Measurements from ENCODE around the gene MLF2. TPM values are rescaled to one million over a fixed set of nuclear protein-coding genes. Genes with fewer than 3 reads are reported as not detected.

The MLF2 gene
- total and polyA plus RNA-seq, 10 of the 15 experiments (the other 5 are each of a cell fraction or from before 2014, with no cell fraction given) = 13.5 to 222 (median 130) TPM

DNA sequence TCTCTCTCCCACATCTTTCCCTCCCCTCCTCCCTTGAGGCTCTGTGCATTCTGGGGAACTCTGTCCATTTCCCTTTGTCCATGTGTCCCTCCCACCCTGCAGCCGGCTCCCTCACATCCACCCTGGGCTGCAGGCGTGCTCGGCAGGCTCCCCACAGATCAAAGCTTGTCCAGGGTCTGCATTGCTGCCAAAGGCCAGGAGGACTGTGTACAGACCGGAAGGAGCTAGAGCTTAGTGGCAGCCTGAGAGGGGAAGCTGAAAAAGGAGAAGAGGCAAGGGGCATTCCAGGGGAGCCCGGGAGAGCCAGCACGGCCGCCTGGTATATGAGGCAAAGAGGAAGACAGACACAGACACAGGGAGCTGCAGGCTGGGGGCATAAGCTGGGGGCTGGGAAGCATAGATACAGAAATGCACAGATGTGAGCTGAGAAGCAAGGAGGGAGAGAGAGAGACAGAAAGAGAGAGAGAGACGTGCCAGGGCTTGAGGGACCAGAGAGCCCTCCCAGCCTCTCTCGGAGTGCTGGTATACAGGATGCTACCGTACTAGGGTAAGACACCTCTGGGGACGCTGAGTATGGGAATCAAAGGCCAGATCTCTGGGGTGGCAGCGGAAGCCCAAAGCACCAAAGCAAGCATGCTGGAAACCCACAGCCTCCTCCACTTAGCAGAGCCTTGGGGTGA, 39.7 kb upstream of the MLF2 start (continued):
- TF ChIP-seq RAD51 (IDR thresholded peaks at IDR 0.05) (no peak), CREM (IDR thresholded peaks at IDR 0.05; ENCODE audit: low read depth) (no peak), NBN (IDR thresholded peaks at IDR 0.05) (0 out of 2 replicates have a peak, but pooled peaks have one; percentile 26), ZSCAN29 (IDR thresholded peaks at IDR 0.05) (no peak), LARP7 (IDR thresholded peaks at IDR 0.05) (no peak), SPI1 (IDR thresholded peaks at IDR 0.05; ENCODE audit: borderline replicate concordance, insufficient read depth, low read depth, low read length) (peak; percentile 72; the same call in 1 of the 2 replicates), EGR1 (IDR thresholded peaks at IDR 0.05; ENCODE audit: borderline replicate concordance in 1 of 2, low read depth in 2 of 2, low read length in 2 of 2) (no peak), MXI1 (IDR thresholded peaks at IDR 0.05; ENCODE audit: low read depth, low read length) (no peak), HDGF (IDR thresholded peaks at IDR 0.05) (peak; percentile 54; the same call in 1 of the 2 replicates), KAT2A (conservative IDR thresholded peaks at IDR 0.05; ENCODE audit: control insufficient read depth, low read depth, low read length) (no peak)
- TF ChIP-seq, protein P1, sequence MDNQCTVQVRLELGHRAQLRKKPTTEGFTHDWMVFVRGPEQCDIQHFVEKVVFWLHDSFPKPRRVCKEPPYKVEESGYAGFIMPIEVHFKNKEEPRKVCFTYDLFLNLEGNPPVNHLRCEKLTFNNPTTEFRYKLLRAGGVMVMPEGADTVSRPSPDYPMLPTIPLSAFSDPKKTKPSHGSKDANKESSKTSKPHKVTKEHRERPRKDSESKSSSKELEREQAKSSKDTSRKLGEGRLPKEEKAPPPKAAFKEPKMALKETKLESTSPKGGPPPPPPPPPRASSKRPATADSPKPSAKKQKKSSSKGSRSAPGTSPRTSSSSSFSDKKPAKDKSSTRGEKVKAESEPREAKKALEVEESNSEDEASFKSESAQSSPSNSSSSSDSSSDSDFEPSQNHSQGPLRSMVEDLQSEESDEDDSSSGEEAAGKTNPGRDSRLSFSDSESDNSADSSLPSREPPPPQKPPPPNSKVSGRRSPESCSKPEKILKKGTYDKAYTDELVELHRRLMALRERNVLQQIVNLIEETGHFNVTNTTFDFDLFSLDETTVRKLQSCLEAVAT (IDR thresholded peaks at IDR 0.05) = no peak
- TF ChIP-seq, protein P2, sequence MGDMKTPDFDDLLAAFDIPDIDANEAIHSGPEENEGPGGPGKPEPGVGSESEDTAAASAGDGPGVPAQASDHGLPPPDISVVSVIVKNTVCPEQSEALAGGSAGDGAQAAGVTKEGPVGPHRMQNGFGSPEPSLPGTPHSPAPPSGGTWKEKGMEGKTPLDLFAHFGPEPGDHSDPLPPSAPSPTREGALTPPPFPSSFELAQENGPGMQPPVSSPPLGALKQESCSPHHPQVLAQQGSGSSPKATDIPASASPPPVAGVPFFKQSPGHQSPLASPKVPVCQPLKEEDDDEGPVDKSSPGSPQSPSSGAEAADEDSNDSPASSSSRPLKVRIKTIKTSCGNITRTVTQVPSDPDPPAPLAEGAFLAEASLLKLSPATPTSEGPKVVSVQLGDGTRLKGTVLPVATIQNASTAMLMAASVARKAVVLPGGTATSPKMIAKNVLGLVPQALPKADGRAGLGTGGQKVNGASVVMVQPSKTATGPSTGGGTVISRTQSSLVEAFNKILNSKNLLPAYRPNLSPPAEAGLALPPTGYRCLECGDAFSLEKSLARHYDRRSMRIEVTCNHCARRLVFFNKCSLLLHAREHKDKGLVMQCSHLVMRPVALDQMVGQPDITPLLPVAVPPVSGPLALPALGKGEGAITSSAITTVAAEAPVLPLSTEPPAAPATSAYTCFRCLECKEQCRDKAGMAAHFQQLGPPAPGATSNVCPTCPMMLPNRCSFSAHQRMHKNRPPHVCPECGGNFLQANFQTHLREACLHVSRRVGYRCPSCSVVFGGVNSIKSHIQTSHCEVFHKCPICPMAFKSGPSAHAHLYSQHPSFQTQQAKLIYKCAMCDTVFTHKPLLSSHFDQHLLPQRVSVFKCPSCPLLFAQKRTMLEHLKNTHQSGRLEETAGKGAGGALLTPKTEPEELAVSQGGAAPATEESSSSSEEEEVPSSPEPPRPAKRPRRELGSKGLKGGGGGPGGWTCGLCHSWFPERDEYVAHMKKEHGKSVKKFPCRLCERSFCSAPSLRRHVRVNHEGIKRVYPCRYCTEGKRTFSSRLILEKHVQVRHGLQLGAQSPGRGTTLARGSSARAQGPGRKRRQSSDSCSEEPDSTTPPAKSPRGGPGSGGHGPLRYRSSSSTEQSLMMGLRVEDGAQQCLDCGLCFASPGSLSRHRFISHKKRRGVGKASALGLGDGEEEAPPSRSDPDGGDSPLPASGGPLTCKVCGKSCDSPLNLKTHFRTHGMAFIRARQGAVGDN (IDR thresholded peaks at IDR 0.05) = peak; percentile 51; the same call in 1 of the 2 replicates
- TF ChIP-seq, protein P3, sequence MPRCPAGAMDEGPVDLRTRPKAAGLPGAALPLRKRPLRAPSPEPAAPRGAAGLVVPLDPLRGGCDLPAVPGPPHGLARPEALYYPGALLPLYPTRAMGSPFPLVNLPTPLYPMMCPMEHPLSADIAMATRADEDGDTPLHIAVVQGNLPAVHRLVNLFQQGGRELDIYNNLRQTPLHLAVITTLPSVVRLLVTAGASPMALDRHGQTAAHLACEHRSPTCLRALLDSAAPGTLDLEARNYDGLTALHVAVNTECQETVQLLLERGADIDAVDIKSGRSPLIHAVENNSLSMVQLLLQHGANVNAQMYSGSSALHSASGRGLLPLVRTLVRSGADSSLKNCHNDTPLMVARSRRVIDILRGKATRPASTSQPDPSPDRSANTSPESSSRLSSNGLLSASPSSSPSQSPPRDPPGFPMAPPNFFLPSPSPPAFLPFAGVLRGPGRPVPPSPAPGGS (IDR thresholded peaks at IDR 0.05; ENCODE audit: borderline replicate concordance, insufficient read depth, low read depth, low read length, poor library complexity, severe bottlenecking) = no peak
- TF ChIP-seq, protein P4, sequence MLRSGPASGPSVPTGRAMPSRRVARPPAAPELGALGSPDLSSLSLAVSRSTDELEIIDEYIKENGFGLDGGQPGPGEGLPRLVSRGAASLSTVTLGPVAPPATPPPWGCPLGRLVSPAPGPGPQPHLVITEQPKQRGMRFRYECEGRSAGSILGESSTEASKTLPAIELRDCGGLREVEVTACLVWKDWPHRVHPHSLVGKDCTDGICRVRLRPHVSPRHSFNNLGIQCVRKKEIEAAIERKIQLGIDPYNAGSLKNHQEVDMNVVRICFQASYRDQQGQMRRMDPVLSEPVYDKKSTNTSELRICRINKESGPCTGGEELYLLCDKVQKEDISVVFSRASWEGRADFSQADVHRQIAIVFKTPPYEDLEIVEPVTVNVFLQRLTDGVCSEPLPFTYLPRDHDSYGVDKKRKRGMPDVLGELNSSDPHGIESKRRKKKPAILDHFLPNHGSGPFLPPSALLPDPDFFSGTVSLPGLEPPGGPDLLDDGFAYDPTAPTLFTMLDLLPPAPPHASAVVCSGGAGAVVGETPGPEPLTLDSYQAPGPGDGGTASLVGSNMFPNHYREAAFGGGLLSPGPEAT (IDR thresholded peaks at IDR 0.05; ENCODE audit: low read depth) = 0 out of 2 replicates have a peak, but pooled peaks have one; percentile 35
- TF ChIP-seq, protein P5, sequence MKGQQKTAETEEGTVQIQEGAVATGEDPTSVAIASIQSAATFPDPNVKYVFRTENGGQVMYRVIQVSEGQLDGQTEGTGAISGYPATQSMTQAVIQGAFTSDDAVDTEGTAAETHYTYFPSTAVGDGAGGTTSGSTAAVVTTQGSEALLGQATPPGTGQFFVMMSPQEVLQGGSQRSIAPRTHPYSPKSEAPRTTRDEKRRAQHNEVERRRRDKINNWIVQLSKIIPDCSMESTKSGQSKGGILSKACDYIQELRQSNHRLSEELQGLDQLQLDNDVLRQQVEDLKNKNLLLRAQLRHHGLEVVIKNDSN (IDR thresholded peaks at IDR 0.05; ENCODE audit: borderline replicate concordance, extremely low read length, insufficient read depth, low read depth, low read length) = no peak

Data from GM12878 (cell line).